A549 (cell line): Measurements from ENCODE around the gene CAND2. TPM values are rescaled to one million over a fixed set of nuclear protein-coding genes. Genes with fewer than 3 reads are reported as not detected.

Experiments used
- ATAC-seq, 2 experiments: fragments of 200-7000 bp in 1 of 2; fragments of >200 bp in 1 of 2; cut with Nextera tagmentation in 1 of 2; cut with Tn5 transposase in 1 of 2; 3 replicates each; pipeline versions ENCODE4 v1.8.0 to v1.9.1; 2018 to 2020; ENCODE audit warnings: mild to moderate bottlenecking in 1 of 2, moderate library complexity in 1 of 2
- CTCF ChIA-PET: fragments of 300-600 bp; sonication (Branson Sonifier 250); formaldehyde crosslinking; extraction: SDS; loops from one replicate; lab custom pipeline; 2021; ENCODE audit warnings: antibody characterized with exemption, inconsistent platforms; lab: Yijun Ruan, JAX
- POLR2A ChIA-PET: fragments of 350-600 bp; formaldehyde crosslinking; extraction: SDS; loops from one replicate; lab custom pipeline; 2021; ENCODE audit warnings: antibody characterized with exemption, inconsistent platforms; lab: Yijun Ruan, JAX
- DNase-seq, 2 experiments: peaks; one replicate each; pipeline versions ENCODE4 v3.0.0 to v3.0.0-alpha.2; 2011 to 2016; ENCODE audit warnings: low read depth in 1 of 2, low spot score in 1 of 2
- FAIRE-seq: peaks from 2 replicates; lab custom pipeline; 2011; peaks lifted over from hg19 to GRCh38; lab: Jason Lieb, UNC
- H3K27ac ChIP-seq, 2 experiments: fragments of >200 bp; sonication (Bioruptor Twin); formaldehyde crosslinking; 3 replicates each; pipeline ENCODE4 v1.5.1; 2016 to 2017
- H3K4me1 ChIP-seq: fragments of >200 bp; sonication (Bioruptor Twin); formaldehyde crosslinking; 3 replicates; pipeline ENCODE4 v1.6.1; 2016
- H3K4me2 ChIP-seq: fragments of >200 bp; sonication (Bioruptor Twin); formaldehyde crosslinking; 3 replicates; pipeline ENCODE4 v1.6.1; 2016
- H3K4me3 ChIP-seq: fragments of >200 bp; sonication (Bioruptor Twin); formaldehyde crosslinking; 3 replicates; pipeline ENCODE4 v1.5.1; 2016
- H3K9me3 ChIP-seq: fragments of >200 bp; sonication (Bioruptor Twin); formaldehyde crosslinking; 3 replicates; pipeline ENCODE4 v1.6.1; 2016
- CHD2 ChIP-seq: fragments of 150-350 bp; IDR thresholded peaks from 2 replicates; pipeline ENCODE4 v1.6.1; 2014; ENCODE audit warnings: low read length; ENCODE audit not compliant: partially characterized antibody
- E2F6 ChIP-seq: IDR thresholded peaks from 2 replicates; pipeline ENCODE4 v1.6.1; 2012; ENCODE audit warnings: low read depth, borderline replicate concordance
- EHF ChIP-seq: fragments of 250-450 bp; sonication (Bioruptor Pico); IDR thresholded peaks from 2 replicates; pipeline ENCODE4 v1.5.0; 2020; ENCODE audit warnings: mild to moderate bottlenecking
- EHMT2 ChIP-seq: fragments of 200-600 bp; sonication (generic); IDR thresholded peaks from 2 replicates; pipeline ENCODE4 v1.6.1; 2016; ENCODE audit warnings: antibody characterized with exemption, low read depth, mild to moderate bottlenecking, moderate library complexity
- EP300 ChIP-seq, 2 experiments: fragments of >200 bp; sonication (Bioruptor Twin); formaldehyde crosslinking; IDR thresholded peaks; 2 replicates in 1 of 2; 3 replicates in 1 of 2; pipeline ENCODE4 v1.6.1; 2016 to 2017
- FOXS1 ChIP-seq: fragments of 250-450 bp; sonication (Bioruptor Pico); IDR thresholded peaks from 2 replicates; pipeline ENCODE4 v1.5.0; 2020; ENCODE audit warnings: mild to moderate bottlenecking, moderate library complexity
- HMGXB4 ChIP-seq: fragments of 250-450 bp; sonication (Bioruptor Pico); IDR thresholded peaks from 2 replicates; pipeline ENCODE4 v1.5.0; 2021; ENCODE audit warnings: mild to moderate bottlenecking, moderate library complexity, borderline replicate concordance
- HOXB13 ChIP-seq: fragments of 250-450 bp; sonication (Bioruptor Pico); IDR thresholded peaks from 2 replicates; pipeline ENCODE4 v1.5.0; 2020; ENCODE audit warnings: low read depth, mild to moderate bottlenecking, moderate library complexity
- HOXB5 ChIP-seq: fragments of 250-450 bp; sonication (Bioruptor Pico); IDR thresholded peaks from 2 replicates; pipeline ENCODE4 v1.5.0; 2020; ENCODE audit warnings: mild to moderate bottlenecking, moderate library complexity
- KDM1A ChIP-seq: fragments of 200-600 bp; sonication (generic); IDR thresholded peaks from 2 replicates; pipeline ENCODE4 v1.6.1; 2016; ENCODE audit warnings: low read depth, mild to moderate bottlenecking
- KDM5A ChIP-seq: fragments of 200-600 bp; sonication (generic); IDR thresholded peaks from 2 replicates; pipeline ENCODE4 v1.6.1; 2016; ENCODE audit warnings: antibody characterized with exemption, mild to moderate bottlenecking
- MAFK ChIP-seq: fragments of 450-650 bp; IDR thresholded peaks from 2 replicates; pipeline ENCODE4 v1.6.1; 2014; ENCODE audit not compliant: partially characterized antibody
- MAX ChIP-seq: IDR thresholded peaks from 2 replicates; pipeline ENCODE4 v1.6.1; 2012
- NFE2L2 ChIP-seq: fragments of 150-350 bp; conservative IDR thresholded peaks from 2 replicates; pipeline ENCODE4 v1.6.1; 2014; ENCODE audit warnings: low read length
- RCOR1 ChIP-seq: fragments of 150-350 bp; IDR thresholded peaks from 2 replicates; pipeline ENCODE4 v1.6.1; 2014; ENCODE audit warnings: antibody characterized with exemption, low read length, low read depth
- RNF2 ChIP-seq: fragments of 200-600 bp; sonication (generic); IDR thresholded peaks from 2 replicates; pipeline ENCODE4 v1.6.1; 2016; ENCODE audit warnings: low read depth, mild to moderate bottlenecking, antibody characterized with exemption, moderate library complexity, borderline replicate concordance
- SMC3 ChIP-seq: fragments of >200 bp; sonication (Bioruptor Twin); formaldehyde crosslinking; IDR thresholded peaks from 3 replicates; pipeline ENCODE4 v1.6.1; 2018; ENCODE audit warnings: inconsistent platforms
- TFCP2L1 ChIP-seq: fragments of 250-450 bp; sonication (Bioruptor Pico); IDR thresholded peaks from 2 replicates; pipeline ENCODE4 v1.5.0; 2021; ENCODE audit warnings: mild to moderate bottlenecking
- TP53 ChIP-seq: fragments of 250-450 bp; sonication (Bioruptor Pico); IDR thresholded peaks from 2 replicates; pipeline ENCODE4 v1.5.0; 2021; ENCODE audit warnings: mild to moderate bottlenecking, moderate library complexity
- ZNF302 ChIP-seq: fragments of 250-450 bp; sonication (Bioruptor Pico); IDR thresholded peaks from 2 replicates; pipeline ENCODE4 v1.9.0; 2021; ENCODE audit warnings: inconsistent platforms, mild to moderate bottlenecking, moderate library complexity
- WGBS: methylation state at CpG from one replicate; pipeline ENCODE4 v1.1.6; 2017; ENCODE audit errors: missing lambda C conversion rate; 5-methylcytosine and 5-hydroxymethylcytosine counted together
- polyA plus RNA-seq, 4 experiments: library from polyadenylated mRNA; depleted of rRNA in 3 of 4; stranded (reverse); fragments of >200 nt; fragmentation: RNase III in 1 of 4; extraction: RNeasy Plus Mini Kit Qiagen cat#74134 plus additional on column Dnase treatment in 1 of 4; gene quantifications; 2 replicates in 3 of 4; 3 replicates in 1 of 4; pipeline ENCODE4 v1.2.3, GENCODE V29; 2011 to 2017
- TF ChIP-seq, protein P1 (sequence below): fragments of >200 bp; sonication (Bioruptor Twin); formaldehyde crosslinking; IDR thresholded peaks from 2 replicates; pipeline ENCODE4 v1.6.1; 2016
- TF ChIP-seq, protein P2 (sequence below): fragments of 250-450 bp; sonication (Bioruptor Pico); IDR thresholded peaks from 2 replicates; pipeline ENCODE4 v1.5.0; 2020; ENCODE audit warnings: low read depth, mild to moderate bottlenecking, moderate library complexity
- TF ChIP-seq, protein P3 (sequence below): fragments of 150-350 bp; IDR thresholded peaks from 2 replicates; pipeline ENCODE4 v1.6.1; 2014; ENCODE audit warnings: low read depth, mild to moderate bottlenecking, low read length

Gene CAND2
- polyA plus RNA-seq, 2 of the 4 experiments (the other 2 are of a cell fraction) = 0.72 to 0.84 TPM

GRCh38 chr3:12750223-12750622, 46.3 kb upstream of the CAND2 start:
- POLR2A ChIA-PET = no interaction called here
- DNase-seq = peak in 1 of 2 experiments; percentile 67
- peak overlapping the region; percentile 73 to 90 for H3K27ac ChIP-seq
- WGBS = 10% methylated on average over 3 of the region's 3 CpGs
- FAIRE-seq = no peak
- ATAC-seq = peak in 1 of 2 experiments; percentile 54; a peak in 4 of 6 replicates
- no peak overlapping the region for H3K4me3 ChIP-seq
- H3K9me3 ChIP-seq = no peaks in the 10 kb centered on the region
- H3K4me2 ChIP-seq = peak overlapping the region; percentile 21; the same call in 2 of the 3 replicates
- CTCF ChIA-PET = interaction anchor here (1.0 to 1.1 kb wide), 2 partner anchors 91 kb away, joined by 3 to 4 read pairs; partner anchors contain the start of gene RPL32
- peak; percentile 57; the same call in 1 of the 2 replicates for TF ChIP-seq HOXB13 (CRISPR knock-in tag)
- TF ChIP-seq, protein P1, sequence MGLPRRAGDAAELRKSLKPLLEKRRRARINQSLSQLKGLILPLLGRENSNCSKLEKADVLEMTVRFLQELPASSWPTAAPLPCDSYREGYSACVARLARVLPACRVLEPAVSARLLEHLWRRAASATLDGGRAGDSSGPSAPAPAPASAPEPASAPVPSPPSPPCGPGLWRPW = no peak
- TF ChIP-seq FOXS1 (CRISPR knock-in tag) = 0 out of 2 replicates have a peak, but pooled peaks have one; percentile 38
- no peak for TF ChIP-seq KDM1A
- TF ChIP-seq E2F6 = 0 out of 2 replicates have a peak, but pooled peaks have one; percentile 40
- peak; percentile 84 for TF ChIP-seq NFE2L2
- 0 out of 2 replicates have a peak, but pooled peaks have one; percentile 62 for TF ChIP-seq HOXB5 (CRISPR knock-in tag)
- TF ChIP-seq EHF (CRISPR knock-in tag) = peak; percentile 38; the same call in 1 of the 2 replicates
- no peak for TF ChIP-seq EP300 (IDR thresholded peaks at IDR 0.05)
- TF ChIP-seq MAX = peak; percentile 76
- TF ChIP-seq TP53 = no peak
- TF ChIP-seq ZNF302 (CRISPR knock-in tag) = 0 out of 2 replicates have a peak, but pooled peaks have one; percentile 35
- TF ChIP-seq, protein P2, sequence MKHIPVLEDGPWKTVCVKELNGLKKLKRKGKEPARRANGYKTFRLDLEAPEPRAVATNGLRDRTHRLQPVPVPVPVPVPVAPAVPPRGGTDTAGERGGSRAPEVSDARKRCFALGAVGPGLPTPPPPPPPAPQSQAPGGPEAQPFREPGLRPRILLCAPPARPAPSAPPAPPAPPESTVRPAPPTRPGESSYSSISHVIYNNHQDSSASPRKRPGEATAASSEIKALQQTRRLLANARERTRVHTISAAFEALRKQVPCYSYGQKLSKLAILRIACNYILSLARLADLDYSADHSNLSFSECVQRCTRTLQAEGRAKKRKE = peak; percentile 42; the same call in 1 of the 2 replicates
- peak; percentile 95 for TF ChIP-seq MAFK
- peaks cover 32% of the 10 kb centered on the region for H3K4me1 ChIP-seq

- Histone ChIP-seq H3K9me3 (no peaks in the 10 kb centered on the region), H3K4me2 (peak overlapping the region; percentile 21; the same call in 2 of the 3 replicates), H3K27ac (peak overlapping the region; percentile 73 to 90), H3K4me1 (peaks cover 32% of the 10 kb centered on the region), H3K4me3 (no peak overlapping the region)
- ChIA-PET POLR2A (no interaction called here), CTCF (interaction anchor here (1.1 to 1.5 kb wide), 3 partner anchors 31 to 91 kb away, joined by 3 to 8 read pairs (median 4); partner anchors contain the start of gene RPL32)
- WGBS = 81% methylated on average over 4 of the region's 4 CpGs
- DNase-seq (no peak), ATAC-seq (peak in 1 of 2 experiments; percentile 24; a peak in 2 of 6 replicates), FAIRE-seq (no peak)
- TF ChIP-seq CHD2 (no peak), HOXB5 (CRISPR knock-in tag) (no peak), RNF2 (no peak), KDM5A (no peak), EHMT2 (no peak), RCOR1 (no peak), SMC3 (no peak), TFCP2L1 (CRISPR knock-in tag) (no peak), HMGXB4 (CRISPR knock-in tag) (no peak), TP53 (no peak), NFE2L2 (no peak)
- TF ChIP-seq, protein P3, sequence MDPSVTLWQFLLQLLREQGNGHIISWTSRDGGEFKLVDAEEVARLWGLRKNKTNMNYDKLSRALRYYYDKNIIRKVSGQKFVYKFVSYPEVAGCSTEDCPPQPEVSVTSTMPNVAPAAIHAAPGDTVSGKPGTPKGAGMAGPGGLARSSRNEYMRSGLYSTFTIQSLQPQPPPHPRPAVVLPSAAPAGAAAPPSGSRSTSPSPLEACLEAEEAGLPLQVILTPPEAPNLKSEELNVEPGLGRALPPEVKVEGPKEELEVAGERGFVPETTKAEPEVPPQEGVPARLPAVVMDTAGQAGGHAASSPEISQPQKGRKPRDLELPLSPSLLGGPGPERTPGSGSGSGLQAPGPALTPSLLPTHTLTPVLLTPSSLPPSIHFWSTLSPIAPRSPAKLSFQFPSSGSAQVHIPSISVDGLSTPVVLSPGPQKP = no peak
Measured at GRCh38 chr3:12750658-12751071, 45.8 kb upstream of the CAND2 start.
